SK-N-SH (cell line): ENCODE results near the gene SNCA.
A peak's percentile ranks its signal among the peaks of the same experiment; 100 is the strongest.

Experiments
- CTCF ChIP-seq: fragments of 200-600 bp; sonication (generic); IDR thresholded peaks from 2 replicates; pipeline ENCODE4 v1.6.1; 2017; ENCODE audit warnings: antibody characterized with exemption, mild to moderate bottlenecking, moderate library complexity
- EZH2phosphoT487 ChIP-seq: fragments of 200-600 bp; sonication (generic); IDR thresholded peaks from 2 replicates; pipeline ENCODE4 v1.6.1; 2017; ENCODE audit warnings: low read depth, mixed run types, mild to moderate bottlenecking, antibody characterized with exemption, moderate library complexity, borderline replicate concordance
- GABPA ChIP-seq: IDR thresholded peaks from 2 replicates; pipeline ENCODE4 v1.4.0; 2012; ENCODE audit warnings: low read depth, mild to moderate bottlenecking
- POLR2AphosphoS5 ChIP-seq: IDR thresholded peaks from 2 replicates; pipeline ENCODE4 v1.6.1; 2012; ENCODE audit warnings: low read depth, low read length
- SMC3 ChIP-seq: IDR thresholded peaks from 2 replicates; pipeline ENCODE4 v1.6.1; 2012; ENCODE audit warnings: low read depth, low read length, improper control_type of control experiment
- TAF1 ChIP-seq: IDR thresholded peaks from 2 replicates; pipeline ENCODE4 v1.6.1; 2012; ENCODE audit warnings: low read depth, mild to moderate bottlenecking, low read length, moderate library complexity, borderline replicate concordance

DNA sequence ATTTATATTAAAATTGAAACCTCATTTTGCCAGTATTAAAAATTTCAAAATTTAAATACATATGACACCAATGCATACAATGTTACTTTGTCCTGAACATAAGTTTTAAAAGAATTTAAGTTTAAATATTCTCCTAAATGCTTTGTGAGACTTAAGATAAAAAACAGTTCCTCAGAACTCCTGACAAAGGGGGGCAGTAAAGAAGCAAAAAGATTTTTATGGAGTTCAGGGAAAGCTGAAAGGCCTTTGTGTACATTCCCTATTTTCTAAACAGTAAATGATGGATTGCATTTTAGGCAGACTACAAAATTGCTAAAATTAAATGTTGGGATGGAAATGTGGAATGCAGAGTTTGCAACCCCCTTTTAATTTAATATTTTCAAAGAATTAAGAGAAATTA, 81.7 kb downstream of the SNCA start:
- no peak for TF ChIP-seq GABPA
- TF ChIP-seq POLR2AphosphoS5, result no peak
- no peak for TF ChIP-seq SMC3
- no peak for TF ChIP-seq EZH2phosphoT487
- no peak for TF ChIP-seq TAF1
- peak; percentile 47 for TF ChIP-seq CTCF
